GM23338 (cell line): ENCODE measurements around the gene WNT1.

Experiments used
- CTCF ChIP-seq, 2 experiments: fragments of 200-600 bp in 1 of 2; sonication (generic) in 1 of 2; conservative IDR thresholded peaks; 2 replicates each; pipeline versions ENCODE4 v1.5.1 to v1.6.1; 2016 to 2017; ENCODE audit warnings: antibody characterized with exemption in 2 of 2, low read depth in 2 of 2, mild to moderate bottlenecking in 2 of 2, moderate library complexity in 1 of 2
- EZH2 ChIP-seq: fragments of 200-600 bp; sonication (generic); IDR thresholded peaks from one replicate; pipeline ENCODE4 v1.8.0; 2017; ENCODE audit warnings: antibody characterized with exemption, mild to moderate bottlenecking, low read depth; ENCODE audit not compliant: unreplicated experiment
- EZH2phosphoT487 ChIP-seq: fragments of 200-600 bp; sonication (generic); IDR thresholded peaks from one replicate; pipeline ENCODE4 v1.8.1; 2018; ENCODE audit warnings: antibody characterized with exemption; ENCODE audit not compliant: unreplicated experiment
- JUNB ChIP-seq: IDR thresholded peaks from one replicate; pipeline ENCODE4 v1.6.1; 2016; ENCODE audit warnings: antibody characterized with exemption; ENCODE audit not compliant: unreplicated experiment
- POLR2AphosphoS5 ChIP-seq: IDR thresholded peaks from 2 replicates; pipeline ENCODE4 v1.6.1; 2016; ENCODE audit warnings: antibody characterized with exemption, low read depth
- ZNF114 ChIP-seq: fragments of 250-450 bp; sonication (Bioruptor Pico); IDR thresholded peaks from 2 replicates; pipeline ENCODE4 v1.5.0; 2020; ENCODE audit warnings: mild to moderate bottlenecking, moderate library complexity
- TF ChIP-seq, protein P1 (sequence below): IDR thresholded peaks from 2 replicates; pipeline ENCODE4 v1.6.1; 2016; ENCODE audit warnings: antibody characterized with exemption
- TF ChIP-seq, protein P2 (sequence below): IDR thresholded peaks from one replicate; pipeline ENCODE4 v1.6.1; 2018; ENCODE audit warnings: antibody characterized with exemption; ENCODE audit not compliant: unreplicated experiment

GRCh38 chr12:48991247-48992050 lies 13.3 kb downstream of the WNT1 start:
- TF ChIP-seq POLR2AphosphoS5 (no peak), CTCF (conservative IDR thresholded peaks at IDR 0.05; ENCODE audit: low read depth in 2 of 2) (no peak), EZH2 (no peak), ZNF114 (CRISPR knock-in tag) (no peak), EZH2phosphoT487 (no peak), JUNB (no peak)
- TF ChIP-seq, protein P1, sequence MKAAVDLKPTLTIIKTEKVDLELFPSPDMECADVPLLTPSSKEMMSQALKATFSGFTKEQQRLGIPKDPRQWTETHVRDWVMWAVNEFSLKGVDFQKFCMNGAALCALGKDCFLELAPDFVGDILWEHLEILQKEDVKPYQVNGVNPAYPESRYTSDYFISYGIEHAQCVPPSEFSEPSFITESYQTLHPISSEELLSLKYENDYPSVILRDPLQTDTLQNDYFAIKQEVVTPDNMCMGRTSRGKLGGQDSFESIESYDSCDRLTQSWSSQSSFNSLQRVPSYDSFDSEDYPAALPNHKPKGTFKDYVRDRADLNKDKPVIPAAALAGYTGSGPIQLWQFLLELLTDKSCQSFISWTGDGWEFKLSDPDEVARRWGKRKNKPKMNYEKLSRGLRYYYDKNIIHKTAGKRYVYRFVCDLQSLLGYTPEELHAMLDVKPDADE, result no peak
- TF ChIP-seq, protein P2, sequence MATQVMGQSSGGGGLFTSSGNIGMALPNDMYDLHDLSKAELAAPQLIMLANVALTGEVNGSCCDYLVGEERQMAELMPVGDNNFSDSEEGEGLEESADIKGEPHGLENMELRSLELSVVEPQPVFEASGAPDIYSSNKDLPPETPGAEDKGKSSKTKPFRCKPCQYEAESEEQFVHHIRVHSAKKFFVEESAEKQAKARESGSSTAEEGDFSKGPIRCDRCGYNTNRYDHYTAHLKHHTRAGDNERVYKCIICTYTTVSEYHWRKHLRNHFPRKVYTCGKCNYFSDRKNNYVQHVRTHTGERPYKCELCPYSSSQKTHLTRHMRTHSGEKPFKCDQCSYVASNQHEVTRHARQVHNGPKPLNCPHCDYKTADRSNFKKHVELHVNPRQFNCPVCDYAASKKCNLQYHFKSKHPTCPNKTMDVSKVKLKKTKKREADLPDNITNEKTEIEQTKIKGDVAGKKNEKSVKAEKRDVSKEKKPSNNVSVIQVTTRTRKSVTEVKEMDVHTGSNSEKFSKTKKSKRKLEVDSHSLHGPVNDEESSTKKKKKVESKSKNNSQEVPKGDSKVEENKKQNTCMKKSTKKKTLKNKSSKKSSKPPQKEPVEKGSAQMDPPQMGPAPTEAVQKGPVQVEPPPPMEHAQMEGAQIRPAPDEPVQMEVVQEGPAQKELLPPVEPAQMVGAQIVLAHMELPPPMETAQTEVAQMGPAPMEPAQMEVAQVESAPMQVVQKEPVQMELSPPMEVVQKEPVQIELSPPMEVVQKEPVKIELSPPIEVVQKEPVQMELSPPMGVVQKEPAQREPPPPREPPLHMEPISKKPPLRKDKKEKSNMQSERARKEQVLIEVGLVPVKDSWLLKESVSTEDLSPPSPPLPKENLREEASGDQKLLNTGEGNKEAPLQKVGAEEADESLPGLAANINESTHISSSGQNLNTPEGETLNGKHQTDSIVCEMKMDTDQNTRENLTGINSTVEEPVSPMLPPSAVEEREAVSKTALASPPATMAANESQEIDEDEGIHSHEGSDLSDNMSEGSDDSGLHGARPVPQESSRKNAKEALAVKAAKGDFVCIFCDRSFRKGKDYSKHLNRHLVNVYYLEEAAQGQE, result no peak
